Inferior parietal cortex (tissue), 1 donor: ENCODE results near the gene KSR2.

ENCODE experiments used
- DNase-seq: peaks from one replicate; pipeline ENCODE4 v3.0.0-alpha.2; 2016; ENCODE audit errors: extremely low spot score

The KSR2 gene

DNA sequence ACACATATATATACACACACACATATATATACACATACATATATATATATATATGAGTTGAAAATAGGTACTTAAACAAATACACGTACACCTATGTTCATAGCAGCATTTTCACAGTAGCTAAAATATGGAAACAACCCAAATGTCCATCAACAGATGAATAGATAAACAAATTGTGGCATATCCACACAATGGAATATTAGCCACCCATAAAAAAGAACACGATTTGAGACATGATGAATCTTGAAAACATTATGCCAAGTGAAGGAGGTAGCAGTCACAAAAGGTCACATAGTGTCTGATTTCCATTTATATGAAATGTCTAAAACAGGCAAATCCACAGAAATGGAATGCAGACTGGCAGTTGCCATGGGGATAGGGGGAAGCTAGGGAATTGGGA lies 276.3 kb downstream of the KSR2 start:
- DNase-seq, result no peak

DNA sequence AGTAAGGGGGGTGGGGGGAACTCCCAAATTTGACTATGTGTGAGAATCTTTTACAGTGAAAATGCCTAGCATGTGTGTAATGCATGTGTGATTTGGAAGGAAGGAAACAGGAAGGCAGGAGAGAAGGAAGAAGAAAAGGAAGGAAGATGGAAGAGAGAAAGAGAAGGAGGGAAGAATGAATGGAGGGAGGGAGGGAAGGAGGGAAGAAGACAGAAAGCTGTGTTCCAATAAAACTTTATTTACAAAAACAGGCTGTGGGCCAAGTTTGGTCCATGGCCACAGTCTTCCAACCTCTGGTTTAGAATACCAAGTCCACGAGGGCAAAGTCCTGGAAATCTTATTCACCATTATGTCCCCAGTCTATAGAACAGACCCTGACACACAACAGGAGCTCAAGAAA lies 278.9 kb downstream of the KSR2 start:
- no peak for DNase-seq

DNA sequence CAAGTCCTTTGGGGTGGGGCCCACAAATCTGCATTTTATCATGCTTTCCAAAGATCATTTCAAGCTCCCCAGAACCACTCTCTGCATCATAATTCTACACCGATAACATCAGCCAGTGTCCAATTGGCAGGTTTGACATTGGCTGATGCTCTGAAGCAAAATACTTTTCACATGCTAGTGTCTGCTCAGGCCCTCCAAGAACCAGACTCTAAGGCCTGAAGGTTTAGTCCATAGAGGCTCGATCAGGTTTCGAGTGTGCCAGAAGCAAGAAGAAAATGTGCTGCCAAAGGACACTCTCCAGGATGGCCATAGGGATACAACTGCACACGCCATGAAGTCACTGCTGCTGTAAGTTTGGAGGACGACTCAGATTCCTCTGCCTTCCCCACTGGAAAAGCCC lies 280.3 kb downstream of the KSR2 start:
- DNase-seq, result no peak

DNA sequence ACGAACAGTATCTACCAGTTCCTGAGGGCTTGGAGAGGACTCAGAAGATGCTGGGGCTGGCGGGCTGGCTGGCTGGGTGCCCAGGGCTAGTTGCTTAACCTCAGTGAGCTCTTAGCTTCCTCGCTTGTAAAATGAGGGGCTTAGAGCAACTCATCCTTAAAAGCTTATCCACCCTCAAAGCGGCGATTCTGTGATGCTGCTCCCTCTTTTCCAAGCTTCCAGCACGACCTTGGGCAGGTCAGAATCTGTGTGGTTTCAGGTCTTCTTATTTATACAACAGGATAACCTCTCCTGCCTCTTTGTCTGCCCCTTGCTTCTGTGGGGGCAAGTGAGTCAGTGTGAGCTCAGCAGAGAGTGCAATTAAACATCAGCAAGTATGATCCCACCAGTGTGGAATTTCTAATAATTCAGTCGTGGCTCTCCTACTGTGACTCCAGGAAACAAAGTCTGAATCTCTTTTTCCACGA lies 281.8 kb downstream of the KSR2 start:
- DNase-seq, result no peak

DNA sequence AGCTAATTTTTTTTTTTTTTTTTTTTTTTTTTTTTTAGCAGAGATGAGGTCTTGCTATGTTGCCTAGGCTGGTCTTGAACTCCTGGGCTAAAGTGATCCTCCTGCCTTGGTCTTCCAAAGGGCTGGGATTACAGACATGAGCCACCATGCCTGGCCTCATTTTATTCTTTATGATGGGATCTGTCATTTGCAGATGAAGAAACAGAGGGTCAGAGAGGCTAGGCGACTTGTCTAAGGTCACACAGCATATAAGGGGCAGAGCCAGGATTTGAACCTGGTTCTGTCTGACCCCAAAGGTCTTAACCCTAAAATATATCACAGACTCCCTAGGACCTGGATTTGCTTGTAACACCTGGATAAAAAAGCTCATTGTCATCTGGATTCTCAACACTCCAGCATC lies 282.6 kb downstream of the KSR2 start:
- no peak for DNase-seq

DNA sequence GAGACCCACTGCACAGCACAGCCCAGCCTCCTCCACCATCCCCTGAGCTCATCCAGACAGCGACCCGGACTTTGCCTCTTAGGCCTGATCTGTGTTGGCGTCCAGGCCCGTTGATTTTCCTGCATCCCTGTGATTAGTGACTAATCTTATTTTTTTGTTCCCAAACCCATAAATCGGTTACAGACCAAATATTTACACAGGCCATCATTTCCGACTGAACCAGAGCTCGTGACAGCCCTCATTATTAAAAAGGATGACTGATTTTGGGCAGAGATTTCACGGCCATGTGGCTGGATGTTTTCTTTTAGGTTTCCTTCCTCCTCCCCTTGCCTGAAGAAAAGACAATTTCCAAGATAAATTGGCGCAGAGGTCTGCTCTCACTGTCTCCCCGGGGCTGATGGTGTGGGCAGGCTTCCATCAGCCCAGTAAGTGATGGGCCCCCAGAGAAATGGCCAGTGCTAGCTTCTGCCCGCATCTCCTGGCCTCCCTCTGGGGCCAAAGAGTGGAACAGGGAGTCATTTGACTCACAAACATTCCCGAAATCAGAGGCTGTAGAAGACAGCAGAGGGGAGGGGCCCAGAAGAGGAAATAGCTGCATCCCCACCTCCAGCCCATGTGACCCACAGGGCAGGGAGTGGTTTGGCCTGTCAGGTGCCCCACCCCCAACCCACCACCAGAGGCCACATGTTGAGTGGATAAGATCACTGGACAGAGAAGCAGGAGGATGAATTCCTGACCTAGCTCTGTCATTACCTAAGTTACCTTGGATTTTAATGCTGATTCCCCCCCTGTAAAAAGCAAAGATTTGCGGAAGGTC lies 283.5 kb downstream of the KSR2 start:
- DNase-seq, result no peak

DNA sequence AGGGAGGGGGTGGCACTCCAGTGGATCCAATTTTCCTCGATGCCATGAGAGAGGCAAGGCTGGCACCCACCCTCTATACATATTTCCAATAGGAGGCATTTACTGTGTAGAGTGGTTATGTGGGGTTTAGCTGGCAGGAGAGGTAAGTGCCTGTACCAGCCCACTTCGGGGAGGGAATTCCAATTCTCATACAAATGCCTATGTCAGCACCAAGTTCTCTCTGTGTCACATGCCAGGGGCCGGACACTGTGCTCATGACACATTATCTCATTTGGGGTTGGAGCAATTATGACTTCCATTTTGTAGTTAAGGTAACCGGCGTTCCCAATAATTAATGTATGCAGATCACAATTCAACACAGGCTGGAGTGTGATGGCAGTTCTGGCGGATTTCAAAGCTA lies 284.3 kb downstream of the KSR2 start:
- no peak for DNase-seq

DNA sequence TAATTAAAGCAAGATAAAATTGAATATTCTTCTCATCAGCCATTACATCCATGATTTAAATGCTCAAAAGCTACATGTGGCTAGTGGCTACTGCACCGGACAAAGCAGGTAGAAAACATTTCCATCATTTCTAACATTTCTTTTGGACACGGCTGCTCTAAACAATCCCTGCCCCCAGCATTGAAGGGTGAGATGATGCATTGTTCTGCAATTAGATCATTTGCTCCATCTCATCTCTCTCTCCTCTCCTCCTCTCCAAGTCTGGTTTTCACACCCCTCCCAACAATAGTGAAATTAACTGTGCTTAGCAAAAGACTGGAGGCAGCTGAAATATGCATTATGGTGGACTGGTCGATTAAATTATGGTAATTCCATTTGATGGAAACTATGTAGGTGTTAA lies 288.5 kb downstream of the KSR2 start:
- DNase-seq, result no peak

DNA sequence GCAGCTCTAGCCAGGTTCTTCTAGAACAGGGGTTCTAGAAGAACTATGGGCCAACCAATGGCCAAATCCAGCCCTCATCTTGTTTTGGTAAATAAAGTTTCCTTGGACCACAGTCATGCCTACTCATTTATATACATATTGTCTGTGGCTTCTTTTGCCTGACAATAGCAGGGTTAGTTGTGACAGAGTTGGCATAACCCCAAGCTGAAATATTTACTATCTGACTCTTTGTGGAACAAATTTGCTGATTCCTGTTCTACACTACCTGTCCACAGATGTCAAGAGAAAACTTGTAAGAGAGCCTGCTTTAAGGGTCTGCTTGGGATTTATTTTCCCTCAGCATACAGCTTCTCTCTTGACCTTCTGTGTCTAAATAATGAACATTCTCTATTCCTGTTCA lies 289.0 kb downstream of the KSR2 start:
- DNase-seq, result no peak

DNA sequence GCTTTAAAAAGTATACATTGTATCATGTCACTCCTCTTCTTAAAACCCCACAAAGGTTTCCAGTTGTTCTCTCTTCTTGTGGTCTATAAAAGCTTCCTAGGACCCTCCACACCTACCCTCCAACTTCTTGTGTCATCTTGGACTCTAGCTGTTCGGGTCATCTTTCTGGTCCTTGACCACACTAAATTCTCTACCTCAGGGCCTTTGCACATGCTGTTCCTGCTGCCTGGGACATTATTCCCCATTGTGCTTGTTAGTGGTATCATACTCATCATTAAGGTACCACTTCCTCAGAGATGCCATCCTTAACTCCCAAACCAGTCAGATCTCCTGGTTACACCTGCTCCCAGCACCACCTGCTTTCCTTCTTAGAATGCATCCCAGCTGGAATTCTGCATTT lies 294.0 kb downstream of the KSR2 start:
- DNase-seq, result no peak

DNA sequence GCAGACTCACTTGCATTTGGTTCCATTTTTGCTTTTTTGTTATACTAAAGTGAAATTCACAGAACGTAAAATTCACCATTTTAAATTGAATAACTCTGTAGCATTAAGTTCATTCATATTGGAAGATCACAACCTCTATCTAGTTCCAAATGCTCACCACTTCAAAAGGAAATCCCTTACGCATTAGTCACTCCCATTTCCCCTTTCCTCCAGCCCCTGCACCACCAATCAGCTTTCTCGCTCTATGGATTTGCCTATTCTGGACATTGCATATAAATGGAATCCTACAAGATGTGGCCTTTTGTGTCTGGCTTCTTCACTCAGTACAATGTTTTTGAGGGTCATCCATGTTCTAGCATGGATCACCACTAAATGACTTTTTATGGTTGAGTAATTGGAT lies 294.5 kb downstream of the KSR2 start:
- no peak for DNase-seq

DNA sequence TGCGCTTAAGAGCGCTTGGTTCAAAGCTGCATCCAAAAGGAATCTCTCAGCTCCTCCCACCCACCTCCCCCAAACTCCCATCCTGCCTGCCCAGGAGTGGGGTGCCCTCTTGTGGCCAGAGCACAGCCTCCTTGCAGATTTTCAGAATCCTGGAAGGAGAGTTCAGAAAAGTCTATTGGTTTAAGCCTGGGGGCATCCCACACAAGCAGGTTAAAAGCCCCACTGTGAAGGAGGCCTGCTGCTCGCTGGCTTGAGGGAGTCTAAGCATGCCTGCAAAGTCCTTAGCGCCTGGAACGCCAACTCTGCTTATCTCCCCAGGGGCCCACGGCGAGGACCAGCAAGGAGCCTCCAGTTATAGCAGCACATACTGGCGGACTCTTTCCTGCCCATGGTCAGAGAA lies 297.1 kb downstream of the KSR2 start:
- DNase-seq, result no peak

DNA sequence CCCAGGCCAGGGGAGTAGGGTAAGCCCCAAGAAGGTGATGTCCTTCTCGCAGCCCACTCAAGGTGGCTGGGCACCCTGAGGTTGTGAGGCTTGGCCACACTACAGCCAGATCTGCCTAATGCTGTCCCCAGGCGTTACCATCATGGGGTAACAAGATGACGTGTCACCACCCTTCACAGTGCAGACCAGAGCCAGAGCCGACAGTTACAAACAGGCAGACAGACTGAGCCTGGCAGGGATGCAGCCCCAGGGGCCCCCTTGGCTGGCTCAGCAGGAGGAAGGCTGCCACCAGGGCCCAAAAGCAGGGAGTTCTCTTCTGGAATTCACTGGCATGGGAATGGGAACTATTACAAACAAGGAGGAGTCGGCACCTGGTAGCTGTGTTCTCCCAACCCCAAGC lies 304.6 kb downstream of the KSR2 start:
- DNase-seq, result no peak

DNA sequence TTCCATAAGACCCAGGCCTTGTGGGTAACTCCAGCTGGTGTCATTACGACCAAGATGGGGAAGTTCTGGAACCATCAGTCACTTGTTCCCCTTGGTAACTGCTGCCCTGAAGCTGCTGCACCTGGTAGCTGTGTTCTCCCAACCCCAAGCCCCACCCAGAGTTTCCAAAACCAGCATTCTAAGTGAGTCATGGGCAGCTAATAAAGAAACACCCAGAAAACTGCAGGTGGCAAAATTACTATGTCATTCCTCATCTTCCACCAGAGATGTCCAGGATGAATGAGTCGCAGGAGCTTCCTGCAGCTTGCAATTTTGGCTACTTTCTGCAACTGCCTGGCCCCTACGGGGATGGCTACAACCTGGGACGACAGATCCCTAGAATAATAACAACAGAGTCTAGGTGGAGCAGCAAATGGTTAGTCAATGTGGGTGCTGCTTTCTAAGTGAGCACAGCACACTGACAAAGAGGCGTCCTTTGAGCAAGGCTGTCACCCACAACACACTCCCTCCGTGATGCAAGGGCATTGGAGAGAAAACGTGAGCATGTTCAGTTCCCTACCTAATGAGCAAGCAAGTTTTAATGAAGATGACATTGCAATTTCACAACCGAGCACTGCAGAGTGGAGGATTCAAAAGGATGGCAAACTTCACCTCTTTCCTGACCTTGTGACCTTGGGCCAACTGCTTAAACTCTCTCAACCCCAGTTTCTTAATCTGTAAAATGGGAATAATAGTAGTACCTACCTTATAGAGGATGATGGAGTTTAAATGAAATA lies 306.0 kb downstream of the KSR2 start:
- no peak for DNase-seq

DNA sequence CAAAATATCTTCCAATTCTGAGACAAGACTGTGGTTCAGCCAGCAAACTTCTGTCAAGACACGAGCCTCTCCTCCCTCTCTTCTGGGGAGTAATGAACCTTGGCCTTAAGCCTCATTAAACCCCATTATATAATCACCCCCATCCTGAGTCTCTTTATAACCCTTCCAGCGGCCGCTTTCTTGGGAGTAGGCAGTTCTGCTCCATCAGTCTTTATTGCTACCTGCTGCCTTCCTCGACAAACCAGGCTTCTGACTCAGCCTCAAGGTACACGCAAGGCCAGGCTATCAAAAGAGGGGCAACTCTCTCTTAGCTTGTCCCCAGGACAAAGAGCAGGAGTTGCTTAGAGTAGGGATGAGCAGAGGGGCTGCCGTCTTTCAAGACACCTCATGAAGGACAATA lies 306.6 kb downstream of the KSR2 start:
- no peak for DNase-seq

DNA sequence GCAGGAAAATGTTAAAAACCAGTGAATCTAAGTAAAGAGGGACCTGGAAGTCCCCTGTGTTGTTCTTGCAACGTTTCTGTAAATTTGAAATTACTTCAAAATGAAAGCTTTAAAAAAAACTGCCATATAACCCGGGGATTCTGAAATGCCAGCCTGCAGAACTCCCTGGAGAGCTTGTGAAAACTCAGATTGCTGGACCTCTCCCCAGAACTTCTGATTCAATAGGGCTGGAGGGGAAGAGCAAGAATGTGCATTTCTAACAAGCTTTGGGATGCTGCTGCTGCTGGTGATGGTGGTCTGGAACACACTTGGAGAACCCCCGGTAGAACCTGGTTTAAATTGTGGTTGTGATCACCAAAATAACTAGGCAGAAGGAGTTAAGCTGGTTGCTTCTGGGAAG lies 307.3 kb downstream of the KSR2 start:
- no peak for DNase-seq

DNA sequence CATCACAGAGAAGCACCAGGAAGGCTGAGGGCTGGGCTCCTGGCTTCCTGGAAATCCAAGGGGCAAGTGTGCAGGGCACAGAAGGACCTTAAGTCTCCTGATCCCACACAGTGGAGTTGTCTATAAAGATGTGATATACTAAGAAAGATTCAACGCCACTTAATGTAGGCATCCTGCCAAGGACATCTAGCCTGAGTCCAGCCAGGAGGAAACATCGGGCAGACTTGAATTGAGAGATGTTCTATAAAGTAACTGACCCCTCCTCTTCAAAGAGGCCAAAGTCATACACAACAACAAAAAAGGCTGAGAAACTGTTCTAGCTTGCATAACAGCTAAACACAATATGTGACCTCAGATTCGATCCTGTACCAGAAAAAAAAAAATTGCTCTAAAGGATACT lies 307.9 kb downstream of the KSR2 start:
- DNase-seq, result no peak

DNA sequence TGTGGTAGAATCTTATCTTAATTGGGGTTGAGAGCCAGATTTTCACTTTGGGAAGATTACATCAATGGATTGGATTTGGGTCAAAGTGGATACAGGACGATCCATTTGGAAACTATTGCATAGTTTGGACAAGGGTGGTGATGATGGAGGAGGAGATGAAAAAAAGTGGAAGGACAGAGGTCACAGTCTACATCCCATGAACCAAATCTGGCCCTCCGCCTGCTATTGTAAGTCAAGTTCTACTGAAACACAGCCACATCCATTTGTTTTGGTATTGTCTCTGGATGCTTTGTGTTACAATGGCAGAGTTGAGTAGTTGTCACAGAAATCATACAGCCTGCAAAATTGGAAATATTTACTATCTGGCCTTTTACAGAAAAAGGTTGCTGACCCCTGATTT lies 310.6 kb downstream of the KSR2 start:
- no peak for DNase-seq

DNA sequence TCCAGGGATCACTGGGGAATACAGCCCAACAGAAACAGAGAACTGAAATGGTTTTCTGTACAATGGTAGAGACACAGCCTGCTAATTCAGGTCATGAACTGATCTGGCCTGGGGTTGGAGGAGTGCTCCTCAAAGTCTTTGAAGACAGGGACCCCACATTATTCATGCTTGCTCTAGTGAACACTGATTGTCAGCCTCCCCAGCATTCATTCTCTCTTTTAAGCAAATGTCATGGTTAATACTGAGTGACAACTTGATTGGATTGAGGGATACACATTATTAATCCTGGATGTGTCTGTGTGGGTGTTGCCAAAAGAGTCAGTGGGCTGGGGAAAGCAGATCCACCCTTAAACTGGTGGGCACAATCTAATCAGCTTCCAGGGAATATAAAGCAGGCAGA lies 319.0 kb downstream of the KSR2 start:
- DNase-seq, result no peak

DNA sequence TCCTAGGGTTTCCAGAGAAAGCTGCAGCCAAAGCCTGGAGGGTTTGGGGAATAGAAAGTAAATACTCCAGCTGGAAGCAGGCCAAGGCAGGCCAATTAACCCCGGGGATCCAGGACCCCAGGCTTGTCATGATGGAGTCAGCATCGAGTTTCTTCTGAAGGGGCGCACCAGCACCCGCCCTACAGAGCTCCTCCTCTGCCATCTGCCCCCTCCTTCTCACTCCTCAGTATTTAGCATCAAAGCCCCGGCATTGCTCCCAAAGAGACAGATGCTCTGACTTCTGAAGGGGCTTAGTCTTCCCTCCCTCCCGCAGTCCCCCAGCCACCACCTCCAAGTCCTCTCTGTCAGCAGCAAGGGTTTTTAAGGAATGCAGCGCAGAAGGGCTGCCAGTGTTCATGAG lies 322.3 kb downstream of the KSR2 start:
- no peak for DNase-seq

DNA sequence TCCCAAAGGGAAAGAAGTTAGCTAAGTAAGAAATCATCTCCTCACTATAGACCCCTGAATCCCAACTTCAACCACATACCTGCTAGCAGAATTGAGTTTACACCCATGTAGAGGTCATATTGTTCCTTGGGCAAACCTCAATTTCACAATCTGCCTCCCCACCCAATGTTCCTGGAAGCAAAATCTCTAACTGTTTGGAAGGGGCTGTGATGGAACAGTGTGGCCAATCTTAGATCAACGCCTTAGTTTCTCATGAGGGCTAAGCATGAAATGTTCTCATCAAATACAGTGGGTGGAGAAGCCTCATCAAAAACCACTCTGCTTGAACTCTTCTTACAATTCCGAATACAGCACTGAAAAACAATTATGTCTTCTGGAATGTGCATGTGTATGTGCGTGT lies 323.3 kb downstream of the KSR2 start:
- DNase-seq, result no peak

DNA sequence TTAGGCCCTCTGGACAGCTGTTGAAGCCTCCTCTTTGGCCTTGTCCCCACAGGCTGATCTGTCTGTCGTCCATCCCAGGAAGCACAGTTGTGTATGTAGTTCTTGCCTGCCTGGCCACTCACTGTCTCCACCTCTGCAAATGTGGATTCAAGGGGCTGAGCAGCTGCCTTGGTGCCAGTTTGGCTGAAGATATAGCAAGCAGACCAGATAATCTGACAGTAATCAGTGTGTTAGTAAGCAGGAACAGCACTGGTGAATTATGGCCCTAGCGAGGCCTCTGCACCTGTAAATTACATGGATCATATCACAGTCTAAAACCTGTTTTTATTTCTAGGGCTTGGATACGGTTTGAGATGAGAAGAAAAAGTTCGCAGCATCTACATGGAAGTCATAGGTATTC lies 324.8 kb downstream of the KSR2 start:
- no peak for DNase-seq

DNA sequence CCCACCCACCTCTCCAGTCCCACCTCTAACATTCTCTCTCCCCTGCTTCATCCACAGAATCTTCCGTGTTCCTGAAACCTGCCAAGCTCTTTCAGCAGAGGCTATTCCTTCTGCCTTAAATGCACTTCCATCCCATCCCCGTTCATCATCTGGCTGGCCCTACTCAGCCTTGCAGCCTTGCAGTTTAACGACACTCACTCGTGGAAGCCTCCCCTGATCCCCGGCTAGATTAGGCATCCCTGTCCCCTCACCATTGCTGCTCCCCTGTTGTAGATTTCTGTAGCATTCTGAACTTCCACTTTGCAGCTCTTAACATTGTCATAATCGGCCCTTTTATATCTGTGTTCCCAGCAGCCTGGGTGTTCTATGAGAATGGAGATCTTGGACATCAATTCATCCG lies 326.9 kb downstream of the KSR2 start:
- no peak for DNase-seq
